Parathyroid adenoma (tissue), 2 donors: ENCODE measurements around the gene GID8.

Experiments
- H2AFZ ChIP-seq: fragments of 300-600 bp; sonication (generic); one replicate; pipeline ENCODE4 v1.7.0; 2017; ENCODE audit warnings: antibody characterized with exemption, mild to moderate bottlenecking
- H3K27ac ChIP-seq: fragments of 300-600 bp; sonication (generic); one replicate; pipeline ENCODE4 v1.7.0; 2017
- H3K27me3 ChIP-seq: fragments of 300-600 bp; sonication (generic); one replicate; pipeline ENCODE4 v1.7.0; 2017; ENCODE audit warnings: low read length; ENCODE audit not compliant: control insufficient read depth, insufficient read depth
- H3K36me3 ChIP-seq: fragments of 300-600 bp; sonication (generic); one replicate; pipeline ENCODE4 v1.7.0; 2017; ENCODE audit warnings: low read length; ENCODE audit not compliant: control insufficient read depth, insufficient read depth
- H3K4me1 ChIP-seq: fragments of 300-600 bp; sonication (generic); one replicate; pipeline ENCODE4 v1.7.0; 2017; ENCODE audit warnings: control low read depth
- H3K4me2 ChIP-seq: fragments of 300-600 bp; sonication (generic); one replicate; pipeline ENCODE4 v1.7.0; 2017; ENCODE audit warnings: low read length
- H3K4me3 ChIP-seq: fragments of 300-600 bp; sonication (generic); one replicate; pipeline ENCODE4 v1.7.0; 2017; ENCODE audit warnings: low read depth, low read length
- H3K79me2 ChIP-seq: fragments of 300-600 bp; sonication (generic); one replicate; pipeline ENCODE4 v1.7.0; 2017; ENCODE audit warnings: control low read depth
- H3K9ac ChIP-seq: fragments of 300-600 bp; sonication (generic); one replicate; pipeline ENCODE4 v1.7.0; 2017; ENCODE audit warnings: mild to moderate bottlenecking
- H3K9me3 ChIP-seq: fragments of 300-600 bp; sonication (generic); one replicate; pipeline ENCODE4 v1.7.0; 2017; ENCODE audit warnings: low read length; ENCODE audit not compliant: control insufficient read depth
- CTCF ChIP-seq: fragments of 300-600 bp; sonication (generic); IDR thresholded peaks from one replicate; pipeline ENCODE4 v1.7.0; 2017; ENCODE audit warnings: antibody characterized with exemption, mild to moderate bottlenecking
- donor health status: primary hyperparathyroidism.

GID8 gene

GRCh38 chr20:62962221-62962879, 24.4 kb downstream of the GID8 start:
- Histone ChIP-seq H3K4me2 (no peak overlapping the region), H3K4me3 (no peak overlapping the region), H3K36me3 (no peaks in the 10 kb centered on the region), H3K27ac (no peak overlapping the region), H3K9ac (no peak overlapping the region), H3K9me3 (no peaks in the 10 kb centered on the region), H3K79me2 (no peaks in the 10 kb centered on the region), H3K27me3 (no peaks in the 10 kb centered on the region), H2AFZ (no peak overlapping the region), H3K4me1 (no peaks in the 10 kb centered on the region)
- no peak for TF ChIP-seq CTCF

GRCh38 chr20:62962891-62963613, 25.1 kb downstream of the GID8 start:
- Histone ChIP-seq H3K79me2 (no peaks in the 10 kb centered on the region), H3K27ac (no peak overlapping the region), H3K4me1 (no peaks in the 10 kb centered on the region), H3K9me3 (no peaks in the 10 kb centered on the region), H2AFZ (no peak overlapping the region), H3K4me3 (no peak overlapping the region), H3K4me2 (no peak overlapping the region), H3K9ac (no peak overlapping the region), H3K27me3 (no peaks in the 10 kb centered on the region), H3K36me3 (no peaks in the 10 kb centered on the region)
- TF ChIP-seq CTCF = no peak

- Histone ChIP-seq H3K4me1 (no peaks in the 10 kb centered on the region), H3K9me3 (no peaks in the 10 kb centered on the region), H3K27me3 (no peaks in the 10 kb centered on the region), H3K79me2 (no peaks in the 10 kb centered on the region), H3K9ac (no peak overlapping the region), H3K27ac (no peak overlapping the region), H3K4me3 (no peak overlapping the region), H2AFZ (no peak overlapping the region), H3K36me3 (no peaks in the 10 kb centered on the region), H3K4me2 (no peak overlapping the region)
- TF ChIP-seq CTCF = no peak
Measured at GRCh38 chr20:62963614-62964397, 25.9 kb downstream of the GID8 start.

GRCh38 chr20:62964700-62965099, 26.8 kb downstream of the GID8 start:
- Histone ChIP-seq H3K9me3 (no peaks in the 10 kb centered on the region), H3K79me2 (no peaks in the 10 kb centered on the region), H2AFZ (no peak overlapping the region), H3K4me1 (no peaks in the 10 kb centered on the region), H3K27me3 (no peaks in the 10 kb centered on the region), H3K4me2 (no peak overlapping the region), H3K4me3 (no peak overlapping the region), H3K36me3 (no peaks in the 10 kb centered on the region), H3K27ac (no peak overlapping the region), H3K9ac (no peak overlapping the region)
- no peak for TF ChIP-seq CTCF
